ENCODE results near the gene PRRC2B. TPM values are rescaled to one million over a fixed set of nuclear protein-coding genes. Genes with fewer than 3 reads are reported as not detected.

PRRC2B gene
- total RNA-seq, 1 experiment from 2014 or later, result 200 TPM

- in situ Hi-C loops (cut with HindIII; ENCODE audit: low pct_unique_long_range_greater_than_20kb, low sequenced_read_pairs), result no loop called here
- no TSS peak for BruUV-seq (replicated peaks)
- ChIA-PET CTCF (no interaction called here), POLR2A (no interaction called here)
- intact Hi-C loops (cut with micrococcal nuclease; ENCODE audit: unreplicated experiment), result no loop called here
- no peak for DNase-seq (ENCODE audit: low read depth, low spot score)
- no peak for ATAC-seq
- Histone ChIP-seq H3K27ac (ENCODE audit: low read length) (no peak overlapping the region), H3K9me3 (ENCODE audit: control insufficient read depth, insufficient read depth, low read depth, low read length) (no peaks in the 10 kb centered on the region), H3K4me3 (ENCODE audit: low read depth in 2 of 2, low read length in 2 of 2) (no peak overlapping the region), H3K36me3 (ENCODE audit: control insufficient read depth, insufficient read depth, low read length) (no peaks in the 10 kb centered on the region), H3K27me3 (ENCODE audit: control insufficient read depth, insufficient read depth, low read length) (no peaks in the 10 kb centered on the region), H3K4me1 (ENCODE audit: control insufficient read depth, insufficient read depth, low read length) (peaks cover 17% of the 10 kb centered on the region)
- TF ChIP-seq TCF7L2 (IDR thresholded peaks at IDR 0.05; ENCODE audit: low read depth, low read length) (no peak), REST (IDR thresholded peaks at IDR 0.05; ENCODE audit: insufficient read depth in 1 of 2, low read depth in 2 of 2, low read length in 1 of 2) (no peak), POLR2AphosphoS5 (IDR thresholded peaks at IDR 0.05; ENCODE audit: low read depth, low read length) (no peak), CTCF (IDR thresholded peaks at IDR 0.05) (no peak), SIN3A (IDR thresholded peaks at IDR 0.05; ENCODE audit: borderline replicate concordance, insufficient read depth, low read depth, low read length) (no peak)
Measured at GRCh38 chr9:131386281-131386680, 7.6 kb upstream of the PRRC2B start.

DNA sequence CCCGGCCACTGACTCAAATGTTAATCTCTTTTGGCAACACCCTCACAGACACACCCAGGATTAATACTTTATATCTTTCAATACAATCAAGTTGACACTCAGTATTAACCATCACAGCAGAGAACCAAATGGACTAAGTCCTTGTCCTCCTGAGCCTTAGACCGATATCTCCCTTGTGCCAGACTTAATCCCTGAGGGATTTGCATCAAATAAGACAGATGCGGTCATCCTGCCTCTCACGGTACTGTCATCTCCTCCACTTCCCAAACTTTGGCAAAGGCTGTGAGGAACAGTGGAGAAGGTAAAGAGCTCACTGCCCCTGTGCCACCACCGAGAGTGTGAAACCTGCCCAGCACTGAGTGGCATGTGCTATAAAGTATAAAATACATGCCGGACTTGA lies 6.5 kb upstream of the PRRC2B start:
- POLR2A ChIA-PET, result no interaction called here
- in situ Hi-C loops (cut with HindIII; ENCODE audit: low pct_unique_long_range_greater_than_20kb, low sequenced_read_pairs), result no loop called here
- no TSS peak for BruUV-seq (replicated peaks)

More for the DNA sequence above, 6.5 kb upstream of the PRRC2B start:
- intact Hi-C loops (cut with micrococcal nuclease; ENCODE audit: unreplicated experiment), result no loop called here
- Histone ChIP-seq H3K4me1 (ENCODE audit: control insufficient read depth, insufficient read depth, low read length) (peaks cover 14% of the 10 kb centered on the region), H3K36me3 (ENCODE audit: control insufficient read depth, insufficient read depth, low read length) (no peaks in the 10 kb centered on the region), H3K9me3 (ENCODE audit: control insufficient read depth, insufficient read depth, low read depth, low read length) (no peaks in the 10 kb centered on the region), H3K27me3 (ENCODE audit: control insufficient read depth, insufficient read depth, low read length) (no peaks in the 10 kb centered on the region), H3K4me3 (ENCODE audit: low read depth in 2 of 2, low read length in 2 of 2) (no peak overlapping the region), H3K27ac (ENCODE audit: low read length) (no peak overlapping the region)
- no peak for DNase-seq (ENCODE audit: low read depth, low spot score)
- ATAC-seq, result no peak
- CTCF ChIA-PET, result no interaction called here
- TF ChIP-seq REST (IDR thresholded peaks at IDR 0.05; ENCODE audit: insufficient read depth in 1 of 2, low read depth in 2 of 2, low read length in 1 of 2) (no peak), CTCF (IDR thresholded peaks at IDR 0.05) (no peak), TCF7L2 (IDR thresholded peaks at IDR 0.05; ENCODE audit: low read depth, low read length) (no peak), SIN3A (IDR thresholded peaks at IDR 0.05; ENCODE audit: borderline replicate concordance, insufficient read depth, low read depth, low read length) (no peak), POLR2AphosphoS5 (IDR thresholded peaks at IDR 0.05; ENCODE audit: low read depth, low read length) (no peak)

Data from Panc1 (cell line).